Activated B cell treated with CpG ODN at 0.5 μM for 24 hours (primary cell): ENCODE results near the gene WWOX. TPM values are rescaled to one million over a fixed set of nuclear protein-coding genes. Genes with fewer than 3 reads are reported as not detected.

Experiments
- ATAC-seq: fragments of 200-7000 bp; cut with Tn5 transposase; one replicate; pipeline ENCODE4 v1.10.0; 2021; ENCODE audit warnings: low read depth, mild to moderate bottlenecking, moderate library complexity
- CTCF ChIA-PET: fragments of 350-600 bp; sonication (Branson Sonifier 250); formaldehyde crosslinking; loops from one replicate; lab custom pipeline; 2021; ENCODE audit warnings: antibody characterized with exemption; lab: Charles Lee
- POLR2A ChIA-PET: fragments of 350-600 bp; sonication (Branson Sonifier 250); formaldehyde crosslinking; loops from one replicate; lab custom pipeline; 2021; ENCODE audit warnings: antibody characterized with exemption; lab: Charles Lee
- DNase-seq: peaks from one replicate; pipeline ENCODE4 v3.0.0; 2022
- H3K27ac Mint-ChIP-seq: one replicate; pipeline ENCODE4 v1.8.0; 2020; ENCODE audit warnings: mixed read lengths
- H3K27me3 Mint-ChIP-seq: one replicate; pipeline ENCODE4 v1.8.0; 2021; ENCODE audit warnings: mixed read lengths
- H3K36me3 Mint-ChIP-seq: one replicate; pipeline ENCODE4 v1.8.0; 2021; ENCODE audit warnings: low read depth, mixed read lengths
- H3K4me1 Mint-ChIP-seq: one replicate; pipeline ENCODE4 v1.8.0; 2021; ENCODE audit warnings: mixed read lengths
- H3K4me3 Mint-ChIP-seq: one replicate; pipeline ENCODE4 v1.8.0; 2020; ENCODE audit warnings: mild to moderate bottlenecking, mixed read lengths
- H3K9me3 Mint-ChIP-seq: one replicate; pipeline ENCODE4 v1.8.0; 2020; ENCODE audit warnings: mixed read lengths
- intact Hi-C: fragments of 100-400 bp; cut with micrococcal nuclease; formaldehyde crosslinking; loops from one replicate; pipeline ENCODE4 v1.15.1; 2024
- total RNA-seq: library from RNA; stranded (reverse); gene quantifications from 2 replicates; pipeline ENCODE4 v1.2.3, GENCODE V29; 2022
- TF ChIP-seq, protein P1 (sequence below): fragments of 200-600 bp; IDR thresholded peaks from one replicate; pipeline ENCODE4 v1.8.0; 2022; ENCODE audit warnings: antibody characterized with exemption, mild to moderate bottlenecking

The WWOX gene
- total RNA-seq, 1 donor from 2014 or later, result 22.6 TPM

DNA sequence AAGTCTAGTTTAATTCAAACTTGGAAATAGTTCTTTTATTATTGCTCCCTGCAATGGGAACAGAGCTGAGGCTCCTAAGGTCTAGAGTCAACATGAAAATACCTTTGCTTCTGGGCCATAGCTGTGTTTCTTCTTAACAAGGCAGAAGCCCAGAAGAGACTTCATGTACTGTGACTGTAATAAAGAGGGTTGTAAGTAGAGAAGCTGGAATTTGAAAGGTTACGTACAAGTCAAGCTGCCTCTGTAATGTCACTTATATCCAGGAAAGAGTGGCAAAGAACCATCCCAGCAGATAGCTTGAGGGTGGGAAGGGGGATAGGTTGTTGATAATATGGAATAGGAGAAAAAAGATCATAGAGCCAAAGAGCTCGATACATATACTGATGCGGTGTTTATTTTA is 248.6 kb downstream of the WWOX start:
- Mint-ChIP-seq H3K9me3 (no peaks in the 10 kb centered on the region), H3K4me1 (no peaks in the 10 kb centered on the region), H3K27me3 (no peaks in the 10 kb centered on the region), H3K4me3 (no peak overlapping the region), H3K36me3 (no peaks in the 10 kb centered on the region), H3K27ac (no peak overlapping the region)
- ATAC-seq, result no peak
- no peak for DNase-seq
- intact Hi-C loops, result no loop called here
- ChIA-PET CTCF (no interaction called here), POLR2A (no interaction called here)
- TF ChIP-seq, protein P1, sequence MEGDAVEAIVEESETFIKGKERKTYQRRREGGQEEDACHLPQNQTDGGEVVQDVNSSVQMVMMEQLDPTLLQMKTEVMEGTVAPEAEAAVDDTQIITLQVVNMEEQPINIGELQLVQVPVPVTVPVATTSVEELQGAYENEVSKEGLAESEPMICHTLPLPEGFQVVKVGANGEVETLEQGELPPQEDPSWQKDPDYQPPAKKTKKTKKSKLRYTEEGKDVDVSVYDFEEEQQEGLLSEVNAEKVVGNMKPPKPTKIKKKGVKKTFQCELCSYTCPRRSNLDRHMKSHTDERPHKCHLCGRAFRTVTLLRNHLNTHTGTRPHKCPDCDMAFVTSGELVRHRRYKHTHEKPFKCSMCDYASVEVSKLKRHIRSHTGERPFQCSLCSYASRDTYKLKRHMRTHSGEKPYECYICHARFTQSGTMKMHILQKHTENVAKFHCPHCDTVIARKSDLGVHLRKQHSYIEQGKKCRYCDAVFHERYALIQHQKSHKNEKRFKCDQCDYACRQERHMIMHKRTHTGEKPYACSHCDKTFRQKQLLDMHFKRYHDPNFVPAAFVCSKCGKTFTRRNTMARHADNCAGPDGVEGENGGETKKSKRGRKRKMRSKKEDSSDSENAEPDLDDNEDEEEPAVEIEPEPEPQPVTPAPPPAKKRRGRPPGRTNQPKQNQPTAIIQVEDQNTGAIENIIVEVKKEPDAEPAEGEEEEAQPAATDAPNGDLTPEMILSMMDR, result no peak

DNA sequence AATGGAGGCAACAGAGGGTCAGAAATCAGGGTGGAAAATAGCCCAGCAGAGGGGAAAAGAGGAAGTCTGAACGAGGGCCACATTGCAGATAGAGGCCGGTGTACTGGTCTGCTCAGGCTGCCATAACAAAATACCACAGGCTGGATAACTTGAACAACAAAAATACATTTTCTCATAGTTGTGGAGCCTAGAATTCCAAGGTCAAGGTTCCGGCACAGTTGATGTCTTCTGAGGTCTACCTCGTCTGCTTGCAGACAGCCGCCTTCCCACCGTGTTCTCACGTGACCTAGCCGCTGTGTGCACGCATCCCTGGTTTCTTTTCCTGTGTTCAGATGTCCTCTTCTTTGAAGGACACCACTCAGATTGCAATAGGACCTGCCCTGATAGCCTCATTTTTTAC is 249.4 kb downstream of the WWOX start:
- Mint-ChIP-seq H3K9me3 (no peaks in the 10 kb centered on the region), H3K4me3 (no peak overlapping the region), H3K4me1 (no peaks in the 10 kb centered on the region), H3K36me3 (no peaks in the 10 kb centered on the region), H3K27ac (no peak overlapping the region), H3K27me3 (no peaks in the 10 kb centered on the region)
- ChIA-PET POLR2A (no interaction called here), CTCF (no interaction called here)
- TF ChIP-seq, protein P1, result no peak
- ATAC-seq (no peak), DNase-seq (no peak)
- intact Hi-C loops, result no loop called here

DNA sequence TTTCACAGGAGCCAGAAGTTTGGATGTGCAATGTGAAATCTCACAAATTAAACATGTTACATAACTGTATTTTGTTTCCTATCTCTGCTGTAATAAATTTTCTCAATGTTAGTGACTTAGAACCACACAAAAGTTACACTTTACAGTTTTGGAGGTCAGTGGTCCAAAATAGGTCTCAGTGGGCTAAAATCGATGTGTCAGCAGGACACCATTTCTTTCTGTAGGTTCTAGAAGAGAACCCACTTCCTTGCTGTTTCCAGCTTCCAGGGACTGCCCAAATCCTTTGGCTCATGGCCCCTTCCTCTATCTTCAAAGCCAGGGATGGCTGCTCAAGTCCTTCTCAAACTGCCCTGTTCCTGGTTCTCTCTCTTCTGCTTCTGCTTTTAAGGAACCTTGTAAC is 252.7 kb downstream of the WWOX start:
- intact Hi-C loops, result no loop called here
- no peaks in the 10 kb centered on the region for H3K4me1 Mint-ChIP-seq
- DNase-seq, result no peak
- no peaks in the 10 kb centered on the region for H3K9me3 Mint-ChIP-seq
- H3K4me3 Mint-ChIP-seq, result no peak overlapping the region
- ATAC-seq, result no peak
- no peaks in the 10 kb centered on the region for H3K36me3 Mint-ChIP-seq
- CTCF ChIA-PET, result no interaction called here
- POLR2A ChIA-PET, result no interaction called here
- TF ChIP-seq, protein P1, result no peak
- no peaks in the 10 kb centered on the region for H3K27me3 Mint-ChIP-seq
- no peak overlapping the region for H3K27ac Mint-ChIP-seq

DNA sequence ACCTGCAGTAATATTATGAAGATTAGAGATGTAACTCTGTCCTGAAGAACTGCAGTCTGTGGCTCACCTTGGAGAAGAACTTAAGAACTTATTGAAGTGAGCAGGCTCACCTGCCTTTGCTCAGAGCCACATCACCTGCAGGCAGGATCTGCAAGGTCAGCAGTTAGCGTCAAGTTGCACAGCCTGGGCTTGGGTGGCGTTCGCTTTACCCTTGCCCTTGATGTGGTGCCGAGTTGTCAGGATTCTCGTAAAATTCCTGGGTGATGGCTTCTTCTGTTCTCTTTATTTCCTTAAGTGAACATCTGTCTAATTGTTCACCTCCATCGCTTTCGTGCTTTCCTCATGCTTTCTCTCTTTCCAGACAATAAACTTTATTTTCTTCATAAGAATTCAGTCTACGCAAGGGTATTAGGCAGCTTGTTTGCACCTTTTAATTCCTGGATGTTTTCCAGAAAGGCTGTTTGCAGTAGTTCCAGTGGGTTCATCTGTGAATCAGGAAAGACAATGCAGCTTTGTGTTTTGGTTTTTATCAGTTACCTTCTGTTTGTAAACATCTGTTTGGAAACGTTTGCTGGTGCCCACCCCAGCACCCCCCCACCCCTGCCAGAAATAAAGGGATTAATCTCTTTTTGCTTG is 254.3 kb downstream of the WWOX start:
- H3K9me3 Mint-ChIP-seq, result no peaks in the 10 kb centered on the region
- intact Hi-C loops, result no loop called here
- no peak overlapping the region for H3K4me3 Mint-ChIP-seq
- H3K4me1 Mint-ChIP-seq, result no peaks in the 10 kb centered on the region
- TF ChIP-seq, protein P1, result no peak
- H3K36me3 Mint-ChIP-seq, result no peaks in the 10 kb centered on the region
- no peaks in the 10 kb centered on the region for H3K27me3 Mint-ChIP-seq
- CTCF ChIA-PET, result no interaction called here
- ATAC-seq, result no peak
- no peak overlapping the region for H3K27ac Mint-ChIP-seq
- POLR2A ChIA-PET, result no interaction called here
- DNase-seq, result no peak

DNA sequence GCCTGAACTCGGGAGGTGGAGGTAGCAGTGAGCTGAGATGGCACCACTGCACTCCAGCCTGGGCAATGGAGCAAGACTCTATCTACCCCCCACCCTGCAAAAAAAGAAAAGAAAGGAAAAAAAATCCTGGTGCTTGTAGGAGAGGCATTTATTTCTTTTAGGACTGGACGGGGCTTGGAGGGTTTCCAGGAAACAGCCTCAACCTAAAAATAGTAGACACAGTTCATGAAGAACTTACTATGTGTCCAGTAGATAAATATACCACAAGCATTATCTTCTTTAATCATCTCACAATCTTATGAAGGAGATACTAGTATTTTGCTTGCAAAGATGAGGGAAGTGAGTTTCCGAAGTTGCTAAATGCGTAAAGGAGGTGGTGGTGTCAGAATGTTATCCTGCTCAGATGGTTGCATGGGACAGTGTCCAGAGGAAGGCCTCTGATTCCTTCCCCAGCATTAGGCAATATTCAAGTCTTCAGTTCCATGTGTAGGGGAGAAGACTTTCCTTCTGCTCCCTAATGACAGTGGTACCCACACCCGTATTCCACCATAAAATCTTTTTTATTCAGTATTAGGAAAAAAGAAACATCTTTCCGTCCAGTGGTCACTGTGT is 263.2 kb downstream of the WWOX start:
- no peak for ATAC-seq
- no peaks in the 10 kb centered on the region for H3K9me3 Mint-ChIP-seq
- TF ChIP-seq, protein P1, result no peak
- ChIA-PET POLR2A (no interaction called here), CTCF (no interaction called here)
- no peaks in the 10 kb centered on the region for H3K36me3 Mint-ChIP-seq
- intact Hi-C loops, result no loop called here
- no peak for DNase-seq
- H3K4me1 Mint-ChIP-seq, result no peaks in the 10 kb centered on the region
- no peak overlapping the region for H3K27ac Mint-ChIP-seq
- H3K4me3 Mint-ChIP-seq, result no peak overlapping the region
- no peaks in the 10 kb centered on the region for H3K27me3 Mint-ChIP-seq
